Brain microvascular endothelial cell (primary cell): Measurements from ENCODE around the gene ERICH4.

ENCODE experiments used
- DNase-seq: peaks from one replicate; pipeline ENCODE4 v3.0.0-alpha.2; 2020
- H3K27ac ChIP-seq: fragments of 250-450 bp; sonication (Bioruptor Pico); 2 replicates; pipeline ENCODE4 v1.5.1; 2020; ENCODE audit warnings: mild to moderate bottlenecking, moderate library complexity
- H3K27me3 ChIP-seq: fragments of 250-450 bp; sonication (Bioruptor Pico); replicated peaks from 2 replicates; pipeline ENCODE4 v1.5.1; 2020; ENCODE audit warnings: mild to moderate bottlenecking
- H3K36me3 ChIP-seq: fragments of 250-450 bp; sonication (Bioruptor Pico); replicated peaks from 2 replicates; pipeline ENCODE4 v1.5.1; 2020; ENCODE audit warnings: mild to moderate bottlenecking
- H3K4me3 ChIP-seq: 2 replicates; pipeline ENCODE4 v1.5.1; 2011; ENCODE audit warnings: low read depth, mild to moderate bottlenecking, control low read depth, low read length, moderate library complexity
- CTCF ChIP-seq: IDR thresholded peaks from 2 replicates; pipeline ENCODE4 v1.5.1; 2011; ENCODE audit warnings: low read depth, mild to moderate bottlenecking, moderate library complexity, low read length, control low read depth, inconsistent platforms; ENCODE audit errors: missing control alignments
- in situ Hi-C: cut with HindIII; loops from 2 replicates; pipeline ENCODE4 v1.10.0; 2017; ENCODE audit warnings: low sequenced_read_pairs, low pct_ligation_motif_present

The ERICH4 gene

GRCh38 chr19:41442473-41443355 is at the start of gene ERICH4:
TSS of gene ERICH4 (plus strand) at chr19:41443156. CDS start at chr19:41443170, 14 bp downstream.
- Histone ChIP-seq H3K36me3 (no peaks in the 10 kb centered on the region), H3K27me3 (no peaks in the 10 kb centered on the region), H3K27ac (no peak within 1 kb of the TSS), H3K4me3 (no peak within 1 kb of the TSS)
- no peak for TF ChIP-seq CTCF
- in situ Hi-C loops = no loop called here
- no peak for DNase-seq

- DNase-seq = no peak
- in situ Hi-C loops = no loop called here
- peaks cover 12% of the 10 kb centered on the region for H3K36me3 ChIP-seq
- no peaks in the 10 kb centered on the region for H3K27me3 ChIP-seq
- TF ChIP-seq CTCF = no peak
- H3K4me3 ChIP-seq = no peak overlapping the region
- H3K27ac ChIP-seq = no peak overlapping the region
Measured at GRCh38 chr19:41395355-41395754, 47.6 kb upstream of the ERICH4 start.

- in situ Hi-C loops = no loop called here
- peak; percentile 100 for DNase-seq
- TF ChIP-seq CTCF = no peak
- H3K36me3 ChIP-seq = no peaks in the 10 kb centered on the region
- H3K27ac ChIP-seq = peak within 1 kb of the TSS; percentile 96
- no peaks in the 10 kb centered on the region for H3K27me3 ChIP-seq
- peak within 1 kb of the TSS; percentile 84 for H3K4me3 ChIP-seq
Measured at GRCh38 chr19:41397086-41398049, 45.6 kb upstream of the ERICH4 start, which contains the start of the genes BCKDHA and EXOSC5. TSS of gene BCKDHA (plus strand) at chr19:41397818. CDS start at chr19:41397828, 10 bp downstream. TSS of gene EXOSC5 (minus strand) at chr19:41397359. CDS start at chr19:41397328, 31 bp downstream.

DNA sequence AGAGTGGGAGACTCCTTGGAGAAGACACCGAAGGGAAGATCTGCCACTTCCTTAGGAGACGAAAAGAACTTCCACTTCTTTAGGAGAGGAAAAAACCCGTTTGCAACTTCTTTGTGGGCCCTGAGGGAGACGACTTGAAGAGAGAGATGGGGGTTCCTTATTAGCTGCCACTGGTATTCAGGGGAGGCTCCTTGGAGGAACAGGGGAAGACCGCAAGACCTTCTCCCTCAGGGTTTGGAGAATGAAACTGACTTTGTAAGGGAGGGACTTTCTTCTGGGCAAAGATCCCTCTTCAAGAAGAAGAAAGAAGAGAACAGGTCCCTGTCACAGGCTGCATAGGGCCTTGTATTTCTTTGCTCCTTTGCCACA is 44.9 kb upstream of the ERICH4 start:
- H3K36me3 ChIP-seq = no peaks in the 10 kb centered on the region
- no peak for DNase-seq
- H3K27ac ChIP-seq = peak overlapping the region; percentile 96
- peak overlapping the region; percentile 73 for H3K4me3 ChIP-seq
- TF ChIP-seq CTCF = no peak
- H3K27me3 ChIP-seq = no peaks in the 10 kb centered on the region
- in situ Hi-C loops = no loop called here

DNA sequence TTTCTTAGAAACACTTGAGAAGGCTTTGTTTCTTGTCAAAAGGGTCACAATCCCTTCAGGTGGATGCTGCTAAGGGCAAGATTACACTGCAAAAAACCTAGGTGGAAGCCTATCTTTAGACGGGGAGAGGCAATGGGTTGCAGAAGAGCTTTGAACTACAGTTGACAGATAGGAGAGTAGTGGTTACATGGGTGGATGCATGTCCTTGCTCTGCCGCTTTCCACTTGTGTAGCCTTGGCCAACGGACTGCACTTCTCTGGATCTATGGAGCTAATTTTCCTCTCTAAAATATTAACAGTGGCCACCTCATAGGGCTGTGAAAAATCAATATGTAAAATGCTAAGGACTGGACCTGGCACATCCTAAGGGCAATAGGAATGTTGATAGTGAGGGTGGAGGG is 44.4 kb upstream of the ERICH4 start:
- no peak for DNase-seq
- H3K36me3 ChIP-seq = no peaks in the 10 kb centered on the region
- in situ Hi-C loops = no loop called here
- no peaks in the 10 kb centered on the region for H3K27me3 ChIP-seq
- TF ChIP-seq CTCF = no peak
- H3K4me3 ChIP-seq = peak overlapping the region; percentile 73
- H3K27ac ChIP-seq = no peak overlapping the region
